Measurements from ENCODE around the gene CFAP65. TPM values are rescaled to one million over a fixed set of nuclear protein-coding genes. Genes with fewer than 3 reads are reported as not detected.

CFAP65 gene
- total RNA-seq, 1 experiment from 2014 or later, result 0.44 TPM

DNA sequence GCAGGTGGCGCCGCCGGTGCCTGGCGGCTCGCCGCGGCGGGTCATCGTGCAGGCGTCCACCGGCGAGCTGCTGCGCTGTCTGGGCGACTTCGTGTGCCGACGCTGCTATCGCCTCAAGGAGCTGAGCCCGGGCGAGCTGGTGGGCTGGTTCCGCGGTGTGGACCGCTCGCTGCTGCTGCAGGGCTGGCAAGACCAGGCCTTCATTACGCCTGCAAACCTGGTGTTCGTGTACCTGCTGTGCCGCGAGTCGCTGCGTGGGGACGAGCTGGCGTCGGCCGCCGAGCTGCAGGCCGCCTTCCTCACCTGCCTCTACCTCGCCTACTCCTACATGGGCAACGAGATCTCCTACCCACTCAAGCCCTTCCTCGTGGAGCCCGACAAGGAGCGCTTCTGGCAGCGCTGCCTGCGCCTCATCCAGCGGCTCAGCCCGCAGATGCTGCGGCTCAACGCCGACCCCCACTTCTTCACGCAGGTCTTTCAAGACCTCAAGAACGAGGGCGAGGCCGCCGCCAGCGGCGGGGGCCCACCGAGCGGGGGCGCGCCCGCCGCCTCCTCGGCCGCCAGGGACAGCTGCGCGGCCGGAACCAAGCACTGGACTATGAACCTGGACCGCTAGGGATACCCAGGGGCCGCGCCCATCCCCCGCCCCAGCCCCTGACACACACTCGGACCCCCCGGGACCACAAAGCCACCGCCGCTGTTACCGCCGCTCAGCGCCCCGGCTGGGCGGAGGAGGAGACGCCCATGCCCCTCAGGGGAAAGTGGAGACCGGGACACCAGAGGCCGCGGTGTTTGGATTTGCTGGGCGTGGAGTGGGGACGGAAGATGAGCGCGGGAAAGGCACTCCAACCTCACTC lies 80.8 kb downstream of the CFAP65 start:
- POLR2A ChIA-PET, result no interaction called here
- no peak for ATAC-seq

GRCh38 chr2:218959761-218960308 lies 81.5 kb downstream of the CFAP65 start:
- ChIA-PET POLR2A (no interaction called here), CTCF (interaction anchor here (0.6 to 8.8 kb wide), 13 partner anchors 15 to 112 kb away, joined by 3 to 116 read pairs (median 5); no protein-coding TSS in a partner anchor)
- TF ChIP-seq MYBL2 (CRISPR knock-in tag; IDR thresholded peaks at IDR 0.05) (no peak), TP53 (CRISPR knock-in tag; IDR thresholded peaks at IDR 0.05) (no peak), CBFB (CRISPR knock-in tag; IDR thresholded peaks at IDR 0.05; ENCODE audit: low read depth) (no peak), ZSCAN18 (CRISPR knock-in tag; IDR thresholded peaks at IDR 0.05) (no peak), ETV6 (CRISPR knock-in tag; IDR thresholded peaks at IDR 0.05) (no peak), CREB1 (CRISPR knock-in tag; IDR thresholded peaks at IDR 0.05) (no peak), ZNF416 (CRISPR knock-in tag; IDR thresholded peaks at IDR 0.05) (no peak), ZBTB21 (CRISPR knock-in tag; IDR thresholded peaks at IDR 0.05; ENCODE audit: borderline replicate concordance) (no peak), NFYB (CRISPR knock-in tag; conservative IDR thresholded peaks at IDR 0.05; ENCODE audit: low read depth) (no peak), ELF4 (CRISPR knock-in tag; IDR thresholded peaks at IDR 0.05; ENCODE audit: low read depth) (no peak), MXD4 (CRISPR knock-in tag; IDR thresholded peaks at IDR 0.05; ENCODE audit: borderline replicate concordance) (no peak)
- TF ChIP-seq, protein P1, sequence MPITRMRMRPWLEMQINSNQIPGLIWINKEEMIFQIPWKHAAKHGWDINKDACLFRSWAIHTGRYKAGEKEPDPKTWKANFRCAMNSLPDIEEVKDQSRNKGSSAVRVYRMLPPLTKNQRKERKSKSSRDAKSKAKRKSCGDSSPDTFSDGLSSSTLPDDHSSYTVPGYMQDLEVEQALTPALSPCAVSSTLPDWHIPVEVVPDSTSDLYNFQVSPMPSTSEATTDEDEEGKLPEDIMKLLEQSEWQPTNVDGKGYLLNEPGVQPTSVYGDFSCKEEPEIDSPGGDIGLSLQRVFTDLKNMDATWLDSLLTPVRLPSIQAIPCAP (CRISPR knock-in tag; IDR thresholded peaks at IDR 0.05), result no peak
- TF ChIP-seq, protein P2, sequence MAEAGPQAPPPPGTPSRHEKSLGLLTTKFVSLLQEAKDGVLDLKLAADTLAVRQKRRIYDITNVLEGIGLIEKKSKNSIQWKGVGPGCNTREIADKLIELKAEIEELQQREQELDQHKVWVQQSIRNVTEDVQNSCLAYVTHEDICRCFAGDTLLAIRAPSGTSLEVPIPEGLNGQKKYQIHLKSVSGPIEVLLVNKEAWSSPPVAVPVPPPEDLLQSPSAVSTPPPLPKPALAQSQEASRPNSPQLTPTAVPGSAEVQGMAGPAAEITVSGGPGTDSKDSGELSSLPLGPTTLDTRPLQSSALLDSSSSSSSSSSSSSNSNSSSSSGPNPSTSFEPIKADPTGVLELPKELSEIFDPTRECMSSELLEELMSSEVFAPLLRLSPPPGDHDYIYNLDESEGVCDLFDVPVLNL (CRISPR knock-in tag; IDR thresholded peaks at IDR 0.05; ENCODE audit: borderline replicate concordance, low read depth), result no peak
- TF ChIP-seq, protein P3, sequence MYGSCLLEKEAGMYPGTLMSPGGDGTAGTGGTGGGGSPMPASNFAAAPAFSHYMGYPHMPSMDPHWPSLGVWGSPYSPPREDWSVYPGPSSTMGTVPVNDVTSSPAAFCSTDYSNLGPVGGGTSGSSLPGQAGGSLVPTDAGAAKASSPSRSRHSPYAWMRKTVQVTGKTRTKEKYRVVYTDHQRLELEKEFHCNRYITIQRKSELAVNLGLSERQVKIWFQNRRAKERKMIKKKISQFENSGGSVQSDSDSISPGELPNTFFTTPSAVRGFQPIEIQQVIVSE (CRISPR knock-in tag; IDR thresholded peaks at IDR 0.05; ENCODE audit: borderline replicate concordance), result no peak
- TF ChIP-seq, protein P4, sequence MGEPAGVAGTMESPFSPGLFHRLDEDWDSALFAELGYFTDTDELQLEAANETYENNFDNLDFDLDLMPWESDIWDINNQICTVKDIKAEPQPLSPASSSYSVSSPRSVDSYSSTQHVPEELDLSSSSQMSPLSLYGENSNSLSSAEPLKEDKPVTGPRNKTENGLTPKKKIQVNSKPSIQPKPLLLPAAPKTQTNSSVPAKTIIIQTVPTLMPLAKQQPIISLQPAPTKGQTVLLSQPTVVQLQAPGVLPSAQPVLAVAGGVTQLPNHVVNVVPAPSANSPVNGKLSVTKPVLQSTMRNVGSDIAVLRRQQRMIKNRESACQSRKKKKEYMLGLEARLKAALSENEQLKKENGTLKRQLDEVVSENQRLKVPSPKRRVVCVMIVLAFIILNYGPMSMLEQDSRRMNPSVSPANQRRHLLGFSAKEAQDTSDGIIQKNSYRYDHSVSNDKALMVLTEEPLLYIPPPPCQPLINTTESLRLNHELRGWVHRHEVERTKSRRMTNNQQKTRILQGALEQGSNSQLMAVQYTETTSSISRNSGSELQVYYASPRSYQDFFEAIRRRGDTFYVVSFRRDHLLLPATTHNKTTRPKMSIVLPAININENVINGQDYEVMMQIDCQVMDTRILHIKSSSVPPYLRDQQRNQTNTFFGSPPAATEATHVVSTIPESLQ (CRISPR knock-in tag; IDR thresholded peaks at IDR 0.05), result no peak
- H3K27ac Mint-ChIP-seq, result no peak overlapping the region
- H3K36me3 Mint-ChIP-seq, result no peaks in the 10 kb centered on the region
- DNase-seq (ENCODE audit: low spot score), result no peak
- peaks cover 31% of the 10 kb centered on the region for H3K4me1 Mint-ChIP-seq
- H3K9me3 Mint-ChIP-seq, result no peaks in the 10 kb centered on the region
- H3K27me3 Mint-ChIP-seq (ENCODE audit: low read depth), result peaks cover 95% of the 10 kb centered on the region
- H3K4me3 Mint-ChIP-seq, result peak overlapping the region; percentile 84; the same call in 1 of the 2 replicates
- ATAC-seq, result no peak

More for the DNA sequence above, 80.8 kb downstream of the CFAP65 start:
- no peak for DNase-seq (ENCODE audit: low spot score)
- H3K4me3 Mint-ChIP-seq, result peak overlapping the region; percentile 69
- H3K9me3 Mint-ChIP-seq, result no peaks in the 10 kb centered on the region
- H3K4me1 Mint-ChIP-seq, result peaks cover 31% of the 10 kb centered on the region
- peaks cover 92% of the 10 kb centered on the region for H3K27me3 Mint-ChIP-seq (ENCODE audit: low read depth)
- CTCF ChIA-PET, result interaction anchor here (1.4 to 8.8 kb wide), 4 partner anchors 15 to 83 kb away, joined by 5 to 116 read pairs (median 10); no protein-coding TSS in a partner anchor
- H3K36me3 Mint-ChIP-seq, result no peaks in the 10 kb centered on the region
- no peak overlapping the region for H3K27ac Mint-ChIP-seq
- TF ChIP-seq KAT7 (CRISPR knock-in tag; IDR thresholded peaks at IDR 0.05; ENCODE audit: borderline replicate concordance) (no peak), ZNF396 (CRISPR knock-in tag; IDR thresholded peaks at IDR 0.05; ENCODE audit: borderline replicate concordance) (no peak), OVOL2 (CRISPR knock-in tag; IDR thresholded peaks at IDR 0.05; ENCODE audit: borderline replicate concordance) (no peak), NFE2L1 (CRISPR knock-in tag; IDR thresholded peaks at IDR 0.05) (no peak), SOX15 (CRISPR knock-in tag; IDR thresholded peaks at IDR 0.05) (no peak), EMX1 (CRISPR knock-in tag; IDR thresholded peaks at IDR 0.05) (no peak)
- TF ChIP-seq, protein P5, sequence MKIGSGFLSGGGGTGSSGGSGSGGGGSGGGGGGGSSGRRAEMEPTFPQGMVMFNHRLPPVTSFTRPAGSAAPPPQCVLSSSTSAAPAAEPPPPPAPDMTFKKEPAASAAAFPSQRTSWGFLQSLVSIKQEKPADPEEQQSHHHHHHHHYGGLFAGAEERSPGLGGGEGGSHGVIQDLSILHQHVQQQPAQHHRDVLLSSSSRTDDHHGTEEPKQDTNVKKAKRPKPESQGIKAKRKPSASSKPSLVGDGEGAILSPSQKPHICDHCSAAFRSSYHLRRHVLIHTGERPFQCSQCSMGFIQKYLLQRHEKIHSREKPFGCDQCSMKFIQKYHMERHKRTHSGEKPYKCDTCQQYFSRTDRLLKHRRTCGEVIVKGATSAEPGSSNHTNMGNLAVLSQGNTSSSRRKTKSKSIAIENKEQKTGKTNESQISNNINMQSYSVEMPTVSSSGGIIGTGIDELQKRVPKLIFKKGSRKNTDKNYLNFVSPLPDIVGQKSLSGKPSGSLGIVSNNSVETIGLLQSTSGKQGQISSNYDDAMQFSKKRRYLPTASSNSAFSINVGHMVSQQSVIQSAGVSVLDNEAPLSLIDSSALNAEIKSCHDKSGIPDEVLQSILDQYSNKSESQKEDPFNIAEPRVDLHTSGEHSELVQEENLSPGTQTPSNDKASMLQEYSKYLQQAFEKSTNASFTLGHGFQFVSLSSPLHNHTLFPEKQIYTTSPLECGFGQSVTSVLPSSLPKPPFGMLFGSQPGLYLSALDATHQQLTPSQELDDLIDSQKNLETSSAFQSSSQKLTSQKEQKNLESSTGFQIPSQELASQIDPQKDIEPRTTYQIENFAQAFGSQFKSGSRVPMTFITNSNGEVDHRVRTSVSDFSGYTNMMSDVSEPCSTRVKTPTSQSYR (CRISPR knock-in tag; IDR thresholded peaks at IDR 0.05), result no peak
